Urinary bladder (tissue), 4 donors: Measurements from ENCODE around the gene MORF4L1. TPM values are rescaled to one million over a fixed set of nuclear protein-coding genes. Genes with fewer than 3 reads are reported as not detected.
"Not testable (repeated sequence)": the region's sequence is repeated elsewhere in the genome, so short reads cannot be mapped to it uniquely, and the experiment has no call there.

Source experiments
- DNase-seq: peaks from one replicate; pipeline ENCODE4 v3.0.0-alpha.2; 2015; ENCODE audit errors: extremely low spot score
- H3K27ac ChIP-seq: one replicate; pipeline ENCODE4 v1.5.1; 2013; ENCODE audit warnings: low read depth, mild to moderate bottlenecking, moderate library complexity
- H3K36me3 ChIP-seq: one replicate; pipeline ENCODE4 v1.6.1; 2013; ENCODE audit warnings: mild to moderate bottlenecking, moderate library complexity; ENCODE audit not compliant: insufficient read depth
- H3K4me1 ChIP-seq: one replicate; pipeline ENCODE4 v1.6.1; 2013; ENCODE audit warnings: mild to moderate bottlenecking, moderate library complexity; ENCODE audit not compliant: insufficient read depth
- H3K4me3 ChIP-seq: one replicate; pipeline ENCODE4 v1.5.1; 2013; ENCODE audit warnings: low read depth, low read length
- WGBS: extraction: QIAGEN DNeasy Blood & Tissue Kit; methylation state at CpG from one replicate; pipeline ENCODE4 v1.1.7; 2013; 5-methylcytosine and 5-hydroxymethylcytosine counted together
- polyA plus RNA-seq: library from polyadenylated mRNA; stranded (reverse); fragments of 200-250 nt; gene quantifications from one replicate; pipeline ENCODE4 v1.2.3, GENCODE V29; 2013
- total RNA-seq: library from RNA; depleted of rRNA; stranded (reverse); fragments of >200 nt; gene quantifications from one replicate; pipeline ENCODE4 v1.2.3, GENCODE V29; 2014
- donor health status: healthy with polysubstance abuse.
- donor health status: healthy.

The MORF4L1 gene
- total and polyA plus RNA-seq, 2 donors: 392 to 465 TPM

GRCh38 chr15:78917888-78918287 lies 45.2 kb downstream of the MORF4L1 start:
- 85% methylated on average over 4 of the region's 4 CpGs for WGBS
- Histone ChIP-seq H3K4me1 (peaks cover 5% of the 10 kb centered on the region), H3K36me3 (peaks cover 7% of the 10 kb centered on the region), H3K4me3 (no peak overlapping the region), H3K27ac (no peak overlapping the region)
- no peak for DNase-seq

GRCh38 chr15:78921517-78921916 lies 48.8 kb downstream of the MORF4L1 start:
- Histone ChIP-seq H3K27ac (no peak overlapping the region), H3K36me3 (peaks cover 11% of the 10 kb centered on the region), H3K4me3 (no peak overlapping the region), H3K4me1 (no peaks in the 10 kb centered on the region)
- no peak for DNase-seq
- 76% methylated on average over 6 of the region's 6 CpGs for whole genome bisulfite sequencing

- 85% methylated on average over 14 of the region's 14 CpGs for WGBS
- no peak overlapping the region for H3K27ac ChIP-seq
- H3K4me1 ChIP-seq: no peaks in the 10 kb centered on the region
- H3K36me3 ChIP-seq: peaks cover 11% of the 10 kb centered on the region
- DNase-seq: no peak
- no peak overlapping the region for H3K4me3 ChIP-seq
Measured at GRCh38 chr15:78921940-78922339, 49.2 kb downstream of the MORF4L1 start.

- DNase-seq: no peak
- 55% methylated on average over 7 of the region's 7 CpGs for WGBS
- H3K36me3 ChIP-seq: peaks cover 11% of the 10 kb centered on the region
Measured at GRCh38 chr15:78922527-78922926, 49.8 kb downstream of the MORF4L1 start.

GRCh38 chr15:78923015-78923414 lies 50.3 kb downstream of the MORF4L1 start:
- no peaks in the 10 kb centered on the region for H3K4me1 ChIP-seq
- H3K4me3 ChIP-seq: no peak overlapping the region
- H3K36me3 ChIP-seq: peaks cover 11% of the 10 kb centered on the region
- no peak for DNase-seq
- no peak overlapping the region for H3K27ac ChIP-seq
- WGBS: 58% methylated on average over 7 of the region's 7 CpGs

More at GRCh38 chr15:78922527-78922926, 49.8 kb downstream of the MORF4L1 start:
- Histone ChIP-seq H3K27ac (no peak overlapping the region), H3K4me1 (no peaks in the 10 kb centered on the region), H3K4me3 (no peak overlapping the region)

GRCh38 chr15:78923480-78924360 lies 51.0 kb downstream of the MORF4L1 start:
- 89% methylated on average over 18 of the region's 18 CpGs for WGBS
- no peak overlapping the region for H3K4me3 ChIP-seq
- no peak overlapping the region for H3K27ac ChIP-seq
- H3K36me3 ChIP-seq: peaks cover 11% of the 10 kb centered on the region
- DNase-seq: no peak
- no peaks in the 10 kb centered on the region for H3K4me1 ChIP-seq

- Histone ChIP-seq H3K4me1 (no peaks in the 10 kb centered on the region), H3K36me3 (peaks cover 11% of the 10 kb centered on the region), H3K4me3 (no peak overlapping the region), H3K27ac (no peak overlapping the region)
- 69% methylated on average over 10 of the region's 10 CpGs for WGBS
- no peak for DNase-seq
Measured at GRCh38 chr15:78925076-78925624, 52.5 kb downstream of the MORF4L1 start.

- WGBS: 89% methylated on average over 5 of the region's 5 CpGs
- Histone ChIP-seq H3K36me3 (peaks cover 11% of the 10 kb centered on the region), H3K27ac (no peak overlapping the region), H3K4me1 (no peaks in the 10 kb centered on the region), H3K4me3 (no peak overlapping the region)
- no peak for DNase-seq
Measured at GRCh38 chr15:78925956-78926743, 53.5 kb downstream of the MORF4L1 start.

- no peak for DNase-seq
- 88% methylated on average over 17 of the region's 17 CpGs for WGBS
- H3K36me3 ChIP-seq: peaks cover 8% of the 10 kb centered on the region
- no peak overlapping the region for H3K4me3 ChIP-seq
- H3K4me1 ChIP-seq: no peaks in the 10 kb centered on the region
- H3K27ac ChIP-seq: no peak overlapping the region
Measured at GRCh38 chr15:78927077-78927790, 54.5 kb downstream of the MORF4L1 start.

GRCh38 chr15:78928176-78928575 lies 55.5 kb downstream of the MORF4L1 start:
- not testable (repeated sequence) for H3K4me3 ChIP-seq, H3K4me1 ChIP-seq, H3K36me3 ChIP-seq, DNase-seq, H3K27ac ChIP-seq
- WGBS: 96% methylated on average over 14 of the region's 14 CpGs

- Histone ChIP-seq H3K4me1 (no peaks in the 10 kb centered on the region), H3K4me3 (no peak overlapping the region), H3K27ac (no peak overlapping the region), H3K36me3 (peaks cover 6% of the 10 kb centered on the region)
- no peak for DNase-seq
- 93% methylated on average over 14 of the region's 14 CpGs for WGBS
Measured at GRCh38 chr15:78928616-78929093, 56.0 kb downstream of the MORF4L1 start.

- no peaks in the 10 kb centered on the region for H3K4me1 ChIP-seq
- H3K4me3 ChIP-seq: no peak overlapping the region
- no peak for DNase-seq
- 75% methylated on average over 16 of the region's 16 CpGs for WGBS
- no peak overlapping the region for H3K27ac ChIP-seq
- H3K36me3 ChIP-seq: peaks cover 6% of the 10 kb centered on the region
Measured at GRCh38 chr15:78929536-78930264, 57.0 kb downstream of the MORF4L1 start.
